GM10266 (cell line): ENCODE data around the gene RMI1.
"Not testable (repeated sequence)": the region's sequence is repeated elsewhere in the genome, so short reads cannot be mapped to it uniquely, and the experiment has no call there.

Experiments
- DNase-seq: peaks from one replicate; pipeline ENCODE4 v3.0.0; 2012; ENCODE audit errors: extremely low spot score
- CTCF ChIP-seq: IDR thresholded peaks from 2 replicates; pipeline ENCODE4 v1.5.1; 2012; ENCODE audit warnings: mild to moderate bottlenecking, low read depth; ENCODE audit not compliant: control insufficient read depth, insufficient read depth; ENCODE audit errors: missing control alignments

RMI1 gene

GRCh38 chr9:84001621-84002020, 21.0 kb downstream of the RMI1 start:
- no peak for TF ChIP-seq CTCF
- DNase-seq = no peak

- DNase-seq = peak; percentile 10
- TF ChIP-seq CTCF = no peak
These were observed 21.7 kb downstream of the RMI1 start for GRCh38 chr9:84002344-84002743.

GRCh38 chr9:84003246-84003645, 22.6 kb downstream of the RMI1 start:
- TF ChIP-seq CTCF = no peak
- no peak for DNase-seq

GRCh38 chr9:84007662-84008061, 27.1 kb downstream of the RMI1 start:
- no peak for TF ChIP-seq CTCF
- DNase-seq = no peak

- no peak for TF ChIP-seq CTCF
- DNase-seq = no peak
These were observed 43.5 kb downstream of the RMI1 start for GRCh38 chr9:84024041-84024575.

- no peak for DNase-seq
- TF ChIP-seq CTCF = no peak
These were observed 46.6 kb downstream of the RMI1 start for GRCh38 chr9:84027201-84027600.

- DNase-seq = no peak
- no peak for TF ChIP-seq CTCF
These were observed 50.9 kb downstream of the RMI1 start for GRCh38 chr9:84031534-84031933.

GRCh38 chr9:84041857-84042256, 61.3 kb downstream of the RMI1 start:
- not testable (repeated sequence) for DNase-seq
